ENCODE results near the gene ABCG1.

ABCG1 gene

DNA sequence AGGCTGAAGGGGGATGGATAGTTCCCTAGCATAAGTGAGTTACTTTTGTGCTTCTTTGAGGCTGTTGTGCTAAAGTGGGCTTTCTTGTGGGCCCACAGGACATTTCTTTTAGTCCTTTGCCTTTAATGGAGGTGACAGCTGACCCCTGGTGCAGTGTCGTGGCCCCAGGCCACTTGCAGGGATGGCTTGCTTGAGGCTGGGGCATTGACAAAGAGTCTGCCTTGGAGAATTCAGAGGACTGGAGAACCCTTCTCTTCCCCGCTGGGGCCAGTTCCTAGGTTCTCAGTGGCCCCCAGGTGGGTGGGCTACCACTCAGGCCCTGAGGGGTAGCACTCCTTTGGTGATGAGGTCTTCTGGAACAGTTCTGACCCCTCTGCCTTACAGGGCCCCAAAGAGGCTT, 12.8 kb downstream of the ABCG1 start:
- in situ Hi-C loops (cut with HindIII; ENCODE audit: low sequenced_read_pairs) = no loop called here
- TF ChIP-seq, protein P1, sequence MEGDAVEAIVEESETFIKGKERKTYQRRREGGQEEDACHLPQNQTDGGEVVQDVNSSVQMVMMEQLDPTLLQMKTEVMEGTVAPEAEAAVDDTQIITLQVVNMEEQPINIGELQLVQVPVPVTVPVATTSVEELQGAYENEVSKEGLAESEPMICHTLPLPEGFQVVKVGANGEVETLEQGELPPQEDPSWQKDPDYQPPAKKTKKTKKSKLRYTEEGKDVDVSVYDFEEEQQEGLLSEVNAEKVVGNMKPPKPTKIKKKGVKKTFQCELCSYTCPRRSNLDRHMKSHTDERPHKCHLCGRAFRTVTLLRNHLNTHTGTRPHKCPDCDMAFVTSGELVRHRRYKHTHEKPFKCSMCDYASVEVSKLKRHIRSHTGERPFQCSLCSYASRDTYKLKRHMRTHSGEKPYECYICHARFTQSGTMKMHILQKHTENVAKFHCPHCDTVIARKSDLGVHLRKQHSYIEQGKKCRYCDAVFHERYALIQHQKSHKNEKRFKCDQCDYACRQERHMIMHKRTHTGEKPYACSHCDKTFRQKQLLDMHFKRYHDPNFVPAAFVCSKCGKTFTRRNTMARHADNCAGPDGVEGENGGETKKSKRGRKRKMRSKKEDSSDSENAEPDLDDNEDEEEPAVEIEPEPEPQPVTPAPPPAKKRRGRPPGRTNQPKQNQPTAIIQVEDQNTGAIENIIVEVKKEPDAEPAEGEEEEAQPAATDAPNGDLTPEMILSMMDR (IDR thresholded peaks at IDR 0.05; ENCODE audit: low read depth, low read length, missing control alignments) = no peak
- no peak overlapping the region for H3K4me3 ChIP-seq (ENCODE audit: low read depth, low read length)
- no peak for DNase-seq (ENCODE audit: low read depth)

DNA sequence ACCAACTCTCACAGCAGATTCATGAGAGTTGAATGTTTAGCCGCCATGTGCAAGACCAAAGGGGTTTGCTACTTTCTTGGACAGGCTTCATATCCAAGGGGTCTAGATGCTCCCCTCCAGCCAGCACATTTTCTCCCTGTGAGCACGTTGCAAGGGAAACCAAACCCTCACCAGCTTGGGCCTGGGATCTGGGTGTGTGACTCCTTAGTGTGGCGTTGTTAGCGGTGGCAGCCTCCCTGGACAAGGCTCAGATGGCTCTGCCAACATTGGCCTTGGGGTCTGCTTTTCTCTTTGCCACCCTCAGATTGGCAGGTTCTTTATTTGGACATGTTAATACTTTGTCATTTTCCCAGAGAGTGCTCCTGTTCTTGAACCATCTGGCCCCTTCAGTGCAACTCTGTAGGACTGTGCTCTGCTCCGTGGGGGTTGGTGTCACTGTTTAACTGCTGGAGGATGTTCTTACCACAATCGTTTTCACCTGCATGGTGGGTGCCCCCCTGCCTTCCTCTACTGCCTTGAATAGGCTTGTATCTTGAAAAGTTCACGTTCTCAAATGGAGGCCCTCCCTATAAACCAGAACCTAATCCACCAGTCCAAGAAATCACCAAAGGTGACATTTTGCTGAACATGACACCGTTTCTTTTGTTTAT, 13.4 kb downstream of the ABCG1 start:
- no peak overlapping the region for H3K4me3 ChIP-seq (ENCODE audit: low read depth, low read length)
- DNase-seq (ENCODE audit: low read depth) = no peak
- in situ Hi-C loops (cut with HindIII; ENCODE audit: low sequenced_read_pairs) = no loop called here
- TF ChIP-seq, protein P1 (IDR thresholded peaks at IDR 0.05; ENCODE audit: low read depth, low read length, missing control alignments) = no peak

DNA sequence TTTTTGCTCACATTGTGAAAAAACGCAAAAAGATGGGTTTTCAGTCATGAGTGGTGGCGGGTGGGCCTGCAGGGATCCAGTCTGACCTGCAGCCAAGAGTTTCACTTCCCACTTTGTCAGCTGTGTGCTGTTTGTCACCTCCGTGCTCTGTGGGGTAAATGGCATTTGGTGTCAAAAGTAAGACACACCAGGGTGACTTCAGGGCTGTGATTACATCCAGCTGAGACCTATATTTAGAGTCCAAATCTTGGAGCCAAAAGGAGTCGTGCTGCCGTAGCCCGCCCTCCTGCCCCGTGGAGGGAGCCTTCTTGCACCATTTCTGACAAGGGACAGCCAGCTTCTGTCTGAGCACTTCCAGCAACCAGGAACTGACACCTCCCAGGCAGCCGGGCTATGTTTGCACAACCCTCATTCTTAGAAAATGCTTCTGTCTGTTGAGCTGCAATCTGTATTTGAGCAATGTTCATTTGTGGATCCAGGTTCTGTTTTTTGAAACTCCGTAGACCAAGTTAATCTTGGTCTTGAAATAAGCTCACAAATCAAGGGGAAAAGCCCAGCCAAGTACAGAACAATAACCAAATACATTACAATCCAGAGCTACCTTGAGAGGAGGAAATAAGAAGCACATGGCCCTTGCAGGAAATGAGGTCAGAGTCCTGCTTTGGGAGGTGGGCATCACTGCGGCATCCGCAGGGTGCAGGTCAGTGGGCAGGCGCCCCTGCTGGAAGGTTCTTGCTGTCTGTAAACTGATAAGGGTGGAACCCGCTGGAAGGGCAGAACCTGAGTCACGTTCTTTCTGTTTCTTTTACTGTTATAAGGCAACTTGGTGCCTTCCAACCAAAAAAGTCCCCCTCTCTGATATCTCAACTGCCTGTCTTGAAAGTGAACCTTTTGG, 14.4 kb downstream of the ABCG1 start:
- no peak overlapping the region for H3K4me3 ChIP-seq (ENCODE audit: low read depth, low read length)
- in situ Hi-C loops (cut with HindIII; ENCODE audit: low sequenced_read_pairs) = no loop called here
- no peak for DNase-seq (ENCODE audit: low read depth)
- TF ChIP-seq, protein P1 (IDR thresholded peaks at IDR 0.05; ENCODE audit: low read depth, low read length, missing control alignments) = no peak

DNA sequence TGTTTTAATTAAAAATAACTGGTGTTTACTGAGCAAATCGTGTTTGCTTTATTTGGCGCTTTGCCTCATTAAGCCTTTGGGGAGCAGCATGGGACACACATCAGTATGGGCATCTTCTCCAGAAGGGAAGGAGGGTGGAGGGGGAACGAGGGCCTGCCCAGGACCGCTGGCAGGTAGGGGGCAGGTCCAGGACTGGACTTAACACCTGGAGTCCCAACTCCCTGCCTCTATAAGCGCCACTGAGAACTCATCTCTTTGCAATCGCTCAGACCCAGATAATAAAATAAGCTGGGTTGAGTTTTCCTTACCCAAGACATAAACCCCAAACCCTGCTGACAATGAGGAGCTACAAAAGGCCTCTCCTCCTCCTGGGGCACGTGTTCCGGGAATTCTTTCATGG, 15.1 kb downstream of the ABCG1 start:
- TF ChIP-seq, protein P1 (IDR thresholded peaks at IDR 0.05; ENCODE audit: low read depth, low read length, missing control alignments) = no peak
- no peak for DNase-seq (ENCODE audit: low read depth)
- in situ Hi-C loops (cut with HindIII; ENCODE audit: low sequenced_read_pairs) = no loop called here
- H3K4me3 ChIP-seq (ENCODE audit: low read depth, low read length) = no peak overlapping the region

DNA sequence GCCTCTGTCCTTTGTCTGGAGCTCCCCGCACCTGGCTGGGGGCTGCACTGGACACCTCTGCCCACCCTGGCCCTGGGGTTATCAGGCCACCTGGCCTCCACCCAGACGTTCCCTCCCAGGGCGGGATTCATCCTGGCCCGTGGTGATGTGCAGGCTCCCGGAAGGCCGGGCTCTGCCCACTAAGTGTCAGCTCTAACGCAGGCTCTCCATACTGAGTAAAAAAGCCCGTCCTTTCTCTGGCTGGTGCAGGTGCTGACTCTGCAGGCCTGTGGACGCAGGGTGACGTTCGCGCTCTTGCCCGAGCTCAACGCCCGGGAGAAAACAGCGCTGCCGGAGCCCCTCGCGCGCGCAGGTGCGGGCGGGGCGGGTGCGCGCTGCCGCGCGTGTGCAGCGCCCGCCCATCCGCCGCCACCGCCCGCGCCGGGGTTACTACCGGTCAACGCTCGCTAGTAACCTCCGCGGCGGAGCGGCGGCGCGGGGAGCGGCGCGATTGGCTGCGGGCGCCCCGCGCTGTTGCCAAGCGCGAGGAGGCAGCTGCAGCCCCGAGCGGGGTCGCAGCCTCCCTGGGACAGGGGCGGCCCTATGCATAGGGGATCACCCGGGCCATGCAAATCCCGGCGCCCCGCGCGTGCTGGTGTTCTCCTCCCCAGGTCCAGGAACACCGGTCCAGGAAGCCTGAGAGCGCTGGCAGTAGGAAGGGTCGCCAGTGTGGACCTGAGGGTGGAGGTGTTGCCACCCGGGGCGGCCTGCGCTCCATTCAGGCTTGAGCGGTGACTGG, 15.7 kb downstream of the ABCG1 start:
- DNase-seq (ENCODE audit: low read depth) = no peak
- in situ Hi-C loops (cut with HindIII; ENCODE audit: low sequenced_read_pairs) = no loop called here
- peak overlapping the region; percentile 37 for H3K4me3 ChIP-seq (ENCODE audit: low read depth, low read length)
- TF ChIP-seq, protein P1 (IDR thresholded peaks at IDR 0.05; ENCODE audit: low read depth, low read length, missing control alignments) = no peak

DNA sequence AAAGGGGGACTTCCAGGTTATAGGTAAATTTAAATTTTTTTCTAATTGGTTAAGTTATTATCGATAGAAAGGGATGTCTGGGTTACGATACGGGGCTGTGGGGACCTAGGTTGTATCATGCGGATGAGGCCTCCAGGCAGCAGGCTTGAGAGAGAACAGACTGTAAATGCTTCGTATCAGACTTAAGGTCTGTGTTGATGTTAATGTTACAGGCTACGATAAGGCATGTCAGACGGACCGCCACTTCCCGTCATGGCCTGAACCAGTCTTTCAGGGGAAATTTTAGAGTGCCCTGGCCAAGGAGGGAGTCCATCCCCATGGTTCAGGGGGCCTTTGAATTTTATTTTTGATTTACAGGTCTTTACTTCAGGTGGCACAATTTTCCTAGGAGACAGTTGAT, 16.7 kb downstream of the ABCG1 start:
- TF ChIP-seq, protein P1 (IDR thresholded peaks at IDR 0.05; ENCODE audit: low read depth, low read length, missing control alignments) = no peak
- no peak overlapping the region for H3K4me3 ChIP-seq (ENCODE audit: low read depth, low read length)
- in situ Hi-C loops (cut with HindIII; ENCODE audit: low sequenced_read_pairs) = no loop called here

More for the DNA sequence above, 16.7 kb downstream of the ABCG1 start:
- no peak for DNase-seq (ENCODE audit: low read depth)
